ENCODE measurements around the gene ZNF605.

- TF ChIP-seq POLR2A (IDR thresholded peaks at IDR 0.05) (no peak), CTCF (IDR thresholded peaks at IDR 0.05) (no peak)
Observed at GRCh38 chr12:132937476-132937875, 18.6 kb downstream of the ZNF605 start.

Data from thyroid gland (tissue), 4 donors.